Vagina (tissue), 2 donors: ENCODE data around the gene ZNF862.

ENCODE experiments used
- CTCF ChIP-seq, 3 experiments: fragments of 450-650 bp in 2 of 3; fragments of 200-600 bp in 1 of 3; sonication (generic) in 1 of 3; IDR thresholded peaks; one replicate each; pipeline ENCODE4 v1.5.1; 2017 to 2019; ENCODE audit warnings: antibody characterized with exemption in 3 of 3, mild to moderate bottlenecking in 2 of 3, moderate library complexity in 2 of 3
- POLR2AphosphoS5 ChIP-seq, 2 donors: sonication (generic); formaldehyde crosslinking; IDR thresholded peaks; one replicate each; pipeline ENCODE4 v1.9.0; 2017; ENCODE audit warnings: antibody characterized with exemption in 2 of 2, mild to moderate bottlenecking in 2 of 2, low read depth in 1 of 2; ENCODE audit not compliant: insufficient read depth in 1 of 2

GRCh38 chr7:149864751-149865150 lies 26.6 kb downstream of the ZNF862 start:
- no peak for TF ChIP-seq POLR2AphosphoS5 (IDR thresholded peaks at IDR 0.05; ENCODE audit: insufficient read depth in 1 of 2, low read depth in 1 of 2)
- no peak for TF ChIP-seq CTCF (IDR thresholded peaks at IDR 0.05)
